Measurements from ENCODE around the gene ST8SIA5.
"Not testable (repeated sequence)": the region's sequence is repeated elsewhere in the genome, so short reads cannot be mapped to it uniquely, and the experiment has no call there.

ST8SIA5 gene, protein sequence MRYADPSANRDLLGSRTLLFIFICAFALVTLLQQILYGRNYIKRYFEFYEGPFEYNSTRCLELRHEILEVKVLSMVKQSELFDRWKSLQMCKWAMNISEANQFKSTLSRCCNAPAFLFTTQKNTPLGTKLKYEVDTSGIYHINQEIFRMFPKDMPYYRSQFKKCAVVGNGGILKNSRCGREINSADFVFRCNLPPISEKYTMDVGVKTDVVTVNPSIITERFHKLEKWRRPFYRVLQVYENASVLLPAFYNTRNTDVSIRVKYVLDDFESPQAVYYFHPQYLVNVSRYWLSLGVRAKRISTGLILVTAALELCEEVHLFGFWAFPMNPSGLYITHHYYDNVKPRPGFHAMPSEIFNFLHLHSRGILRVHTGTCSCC

DNA sequence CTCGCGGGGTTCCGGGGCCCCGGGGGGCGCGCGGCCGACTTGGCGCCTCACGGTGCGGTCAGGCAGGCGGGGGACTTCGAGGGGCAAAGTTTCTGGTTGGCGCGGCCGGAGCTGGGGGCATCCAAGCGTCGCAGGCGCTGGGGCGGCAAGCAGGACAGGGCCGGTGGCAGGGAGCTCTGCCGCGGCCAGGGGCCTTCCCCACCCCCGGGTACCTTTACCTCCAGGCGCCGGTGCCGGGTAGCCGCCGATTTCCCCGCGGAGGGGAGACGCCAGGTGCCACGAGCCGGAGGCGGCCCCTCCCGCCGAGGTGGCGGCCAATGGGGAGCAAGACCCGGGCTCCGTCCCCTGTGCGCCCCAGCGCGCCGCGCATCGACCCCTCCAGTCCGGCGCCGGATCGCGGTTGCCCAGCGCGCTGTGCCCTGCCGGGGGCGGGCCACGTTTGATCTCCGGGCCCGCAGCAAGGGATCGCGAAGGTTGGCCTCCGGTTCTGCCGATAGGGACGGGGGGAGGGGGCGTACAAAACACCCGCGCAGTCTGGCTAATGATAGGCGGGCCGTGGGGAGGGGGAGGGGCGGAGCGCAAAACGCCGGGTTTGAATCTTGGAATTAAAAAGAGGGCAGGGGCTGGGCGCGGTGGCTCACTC is at the start of gene ST8SIA5:
Gene ST8SIA5 (minus strand): TSS at position 495 of the 643 bp plus-strand sequence. CDS start 545 bp downstream, outside the sequence.
- no peaks in the 10 kb centered on the region for H4K20me1 ChIP-seq
- peak within 1 kb of the TSS; percentile 77 to 97 (median 84) for H3K4me2 ChIP-seq
- peaks cover 0 to 8% (median 0%) of the 10 kb centered on the region in 11 experiments; a peak in 6 of 22 replicates for H3K27me3 ChIP-seq
- TF ChIP-seq Cebpa-rat (IDR thresholded peaks at IDR 0.05): no peak
- H3K4me3 ChIP-seq: peak within 1 kb of the TSS; percentile 54 to 73 (median 66)
- H3K9ac ChIP-seq: peak within 1 kb of the TSS; percentile 45 to 80 (median 76); a peak in 21 of 22 replicates
- peaks cover 8 to 33% (median 23%) of the 10 kb centered on the region in 11 experiments; a peak in 20 of 22 replicates for H3K9me3 ChIP-seq (replicated peaks in 1 of 11)
- peaks cover 0 to 4% (median 0%) of the 10 kb centered on the region in 11 experiments; a peak in 1 of 22 replicates for H3K36me3 ChIP-seq
- peak within 1 kb of the TSS in 10 of 11 experiments; percentile 12 to 86 (median 75); a peak in 18 of 22 replicates for H3K27ac ChIP-seq
- peaks cover 28 to 45% (median 35%) of the 10 kb centered on the region in 10 experiments for H3K4me1 ChIP-seq

DNA sequence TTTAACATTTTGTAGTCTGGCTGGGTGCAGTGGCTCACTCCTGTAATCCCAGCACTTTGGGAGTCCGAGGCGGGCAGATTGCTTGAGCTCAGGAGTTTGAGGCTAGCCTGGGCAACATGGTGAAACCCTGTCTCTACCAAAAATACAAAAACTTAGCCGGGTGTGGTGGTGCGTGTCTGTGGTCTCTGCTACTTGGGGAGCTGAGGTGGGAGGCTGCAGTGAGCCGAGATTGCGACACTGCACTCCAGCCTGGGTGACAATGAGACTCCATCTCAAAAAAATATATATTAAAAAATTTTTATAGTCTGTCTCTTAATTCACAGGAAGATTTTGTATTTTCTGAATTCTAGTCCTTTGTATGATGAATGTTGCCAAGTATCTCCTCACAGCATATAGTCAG is 39.1 kb upstream of the ST8SIA5 start:
- not testable (repeated sequence) for H3K4me3 ChIP-seq, H3K36me3 ChIP-seq, H3K27me3 ChIP-seq, H4K20me1 ChIP-seq
- Histone ChIP-seq H3K4me1 (peaks cover 4 to 40% (median 36%) of the 10 kb centered on the region in 10 experiments; a peak in 18 of 20 replicates), H3K9me3 (replicated peaks in 1 of 11) (peaks cover 0 to 10% (median 2%) of the 10 kb centered on the region in 11 experiments; a peak in 9 of 22 replicates), H3K9ac (peak overlapping the region in 6 of 11 experiments; percentile 3 to 44 (median 34); a peak in 6 of 22 replicates), H3K4me2 (peak overlapping the region; percentile 8 to 80 (median 70); a peak in 21 of 22 replicates), H3K27ac (peak overlapping the region in 8 of 11 experiments; percentile 22 to 70 (median 64); a peak in 14 of 22 replicates)
- TF ChIP-seq Cebpa-rat (IDR thresholded peaks at IDR 0.05): peak in 8 of 11 experiments; percentile 65 to 96 (median 80); a peak in 15 of 22 replicates

DNA sequence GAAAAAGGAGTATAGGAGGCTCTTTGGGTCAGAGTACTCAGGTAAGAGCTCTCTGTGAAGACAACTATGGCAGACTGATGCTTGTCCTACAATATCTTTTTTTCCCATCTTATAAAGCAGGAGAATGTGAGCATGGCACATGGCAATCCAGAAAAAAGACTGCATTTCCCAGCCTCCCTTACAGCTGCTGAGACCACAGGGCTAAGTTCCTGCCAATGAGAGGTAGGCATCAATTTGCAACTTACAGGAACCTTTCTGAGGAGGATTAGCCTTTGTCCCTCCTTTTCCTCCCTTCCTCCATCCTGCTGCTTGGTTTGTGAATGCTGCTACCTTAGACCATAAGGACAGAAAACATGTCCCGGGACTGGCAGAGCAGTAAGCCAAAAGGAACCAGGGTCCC is 37.8 kb upstream of the ST8SIA5 start:
- no peak for TF ChIP-seq Cebpa-rat (IDR thresholded peaks at IDR 0.05)
- Histone ChIP-seq H3K27me3 (no peaks in the 10 kb centered on the region), H3K4me2 (peak overlapping the region in 9 of 11 experiments; percentile 8 to 80 (median 70); a peak in 16 of 22 replicates), H3K27ac (peak overlapping the region in 4 of 11 experiments; percentile 0 to 70 (median 64); a peak in 5 of 22 replicates), H3K9me3 (replicated peaks in 1 of 11) (peaks cover 0 to 20% (median 13%) of the 10 kb centered on the region in 11 experiments; a peak in 17 of 22 replicates), H3K9ac (no peak overlapping the region), H3K4me3 (no peak overlapping the region), H3K4me1 (peaks cover 4 to 40% (median 36%) of the 10 kb centered on the region in 10 experiments; a peak in 18 of 20 replicates), H4K20me1 (no peaks in the 10 kb centered on the region), H3K36me3 (peaks cover 0 to 8% (median 0%) of the 10 kb centered on the region in 11 experiments; a peak in 2 of 22 replicates)

DNA sequence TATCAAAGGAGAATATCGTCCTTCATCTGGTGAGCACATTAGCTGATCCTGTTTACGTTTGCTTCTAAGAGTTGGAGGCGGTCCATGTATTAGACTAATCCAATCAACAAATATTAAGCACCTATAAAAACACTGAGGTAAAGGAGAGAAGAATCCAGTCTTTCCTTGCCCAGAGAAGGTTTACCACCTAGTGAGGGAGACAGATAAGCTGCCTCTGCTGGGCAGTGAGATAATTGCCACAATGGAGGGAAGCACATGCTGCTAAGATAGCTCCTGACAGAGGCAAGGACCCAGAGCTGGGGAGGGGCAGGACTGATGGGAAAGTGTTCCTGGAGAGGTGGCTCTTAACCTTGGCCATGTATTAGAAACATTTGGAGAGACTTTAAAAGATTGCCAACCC is 36.7 kb upstream of the ST8SIA5 start:
- Histone ChIP-seq H3K36me3 (peaks cover 0 to 8% (median 0%) of the 10 kb centered on the region in 11 experiments; a peak in 2 of 22 replicates), H3K9me3 (replicated peaks in 1 of 11) (peaks cover 0 to 21% (median 16%) of the 10 kb centered on the region in 11 experiments; a peak in 17 of 22 replicates), H3K27me3 (no peaks in the 10 kb centered on the region), H4K20me1 (no peaks in the 10 kb centered on the region), H3K4me1 (peaks cover 4 to 40% (median 36%) of the 10 kb centered on the region in 10 experiments; a peak in 18 of 20 replicates), H3K9ac (no peak overlapping the region), H3K4me2 (peak overlapping the region in 8 of 11 experiments; percentile 62 to 80 (median 72); a peak in 15 of 22 replicates), H3K4me3 (no peak overlapping the region), H3K27ac (peak overlapping the region in 2 of 11 experiments; percentile 13 to 68; a peak in 2 of 22 replicates)
- no peak for TF ChIP-seq Cebpa-rat (IDR thresholded peaks at IDR 0.05)

DNA sequence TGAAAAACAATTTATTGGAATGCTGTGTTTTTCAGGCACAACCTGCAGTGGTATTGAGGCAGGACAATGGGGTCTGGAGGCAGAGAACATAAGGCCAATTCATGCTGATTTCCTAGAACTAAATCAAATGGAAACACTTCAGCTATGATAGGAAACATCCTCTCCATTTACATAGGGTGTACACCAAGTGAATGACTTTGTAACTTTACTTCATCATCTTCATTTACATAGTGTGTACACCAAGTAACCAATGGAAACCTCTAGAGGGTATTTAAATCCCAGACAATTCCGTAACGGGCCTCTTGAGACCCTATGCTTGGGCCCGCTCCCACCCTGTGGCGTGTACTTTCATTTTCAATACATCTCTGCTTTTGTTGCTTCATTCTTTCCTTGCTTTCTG is 32.2 kb upstream of the ST8SIA5 start:
- H3K9ac ChIP-seq: no peak overlapping the region
- no peak overlapping the region for H3K4me3 ChIP-seq
- peaks cover 28 to 49% (median 42%) of the 10 kb centered on the region in 11 experiments for H3K9me3 ChIP-seq (replicated peaks in 1 of 11)
- H3K4me2 ChIP-seq: no peak overlapping the region
- no peak for TF ChIP-seq Cebpa-rat (IDR thresholded peaks at IDR 0.05)
- H3K27ac ChIP-seq: no peak overlapping the region
- no peaks in the 10 kb centered on the region for H3K27me3 ChIP-seq
- peaks cover 0 to 15% (median 0%) of the 10 kb centered on the region in 11 experiments; a peak in 7 of 22 replicates for H3K36me3 ChIP-seq
- no peaks in the 10 kb centered on the region for H4K20me1 ChIP-seq
- peaks cover 0 to 10% (median 8%) of the 10 kb centered on the region in 10 experiments; a peak in 14 of 20 replicates for H3K4me1 ChIP-seq

DNA sequence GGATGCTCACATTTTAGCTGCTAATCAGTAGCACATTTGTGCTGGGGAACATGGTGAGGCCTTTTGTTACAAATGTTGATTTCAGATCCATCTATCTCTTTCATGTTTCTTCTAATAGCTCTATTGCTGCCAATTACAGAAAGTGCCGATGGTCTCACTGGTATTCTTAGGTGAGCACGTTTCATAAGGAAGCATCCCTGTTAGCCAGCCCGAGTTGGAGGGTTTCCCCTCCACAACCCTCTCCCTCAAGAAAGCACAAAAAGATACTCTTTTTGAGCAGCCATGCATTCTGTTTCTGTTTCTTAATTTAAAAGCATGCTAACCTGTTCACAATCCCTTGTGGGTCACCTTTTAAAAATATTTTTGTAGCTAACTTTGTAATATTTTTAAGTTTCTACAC is 30.8 kb upstream of the ST8SIA5 start:
- Histone ChIP-seq H3K27me3 (no peaks in the 10 kb centered on the region), H3K4me2 (no peak overlapping the region), H3K4me1 (no peaks in the 10 kb centered on the region), H3K9me3 (replicated peaks in 1 of 11) (peaks cover 33 to 55% (median 48%) of the 10 kb centered on the region in 11 experiments), H3K27ac (no peak overlapping the region), H3K4me3 (no peak overlapping the region), H3K9ac (no peak overlapping the region), H4K20me1 (no peaks in the 10 kb centered on the region), H3K36me3 (peaks cover 0 to 15% (median 0%) of the 10 kb centered on the region in 11 experiments; a peak in 7 of 22 replicates)
- TF ChIP-seq Cebpa-rat (IDR thresholded peaks at IDR 0.05): no peak

DNA sequence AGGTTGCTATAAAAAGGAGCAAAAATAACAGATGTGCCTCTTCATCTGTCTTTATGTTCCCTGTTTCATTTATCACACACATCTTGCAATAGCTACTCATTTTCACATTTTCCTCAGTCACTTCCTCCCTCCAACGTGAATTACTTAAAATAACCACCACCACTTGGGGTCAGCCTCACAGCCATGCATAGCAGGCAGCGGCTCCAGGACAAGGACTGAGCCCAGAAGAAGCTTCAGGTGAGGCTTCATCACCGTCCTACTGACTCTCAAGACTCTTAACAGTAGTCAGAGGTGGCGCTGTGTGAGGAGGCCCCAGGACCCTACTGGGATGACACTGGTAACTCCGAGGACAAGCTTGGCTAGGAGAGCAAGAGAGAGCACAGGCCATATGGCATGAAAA is 15.5 kb upstream of the ST8SIA5 start:
- Histone ChIP-seq H3K9ac (peak overlapping the region in 9 of 11 experiments; percentile 39 to 74 (median 61); a peak in 15 of 22 replicates), H3K27ac (peak overlapping the region in 9 of 11 experiments; percentile 44 to 83 (median 77); a peak in 18 of 22 replicates), H3K27me3 (peaks cover 0 to 15% (median 0%) of the 10 kb centered on the region in 11 experiments; a peak in 2 of 22 replicates), H3K4me1 (peaks cover 40 to 58% (median 46%) of the 10 kb centered on the region in 10 experiments), H3K36me3 (no peaks in the 10 kb centered on the region), H4K20me1 (peaks cover 0 to 8% (median 0%) of the 10 kb centered on the region in 11 experiments; a peak in 1 of 22 replicates), H3K4me3 (no peak overlapping the region), H3K9me3 (replicated peaks in 1 of 11) (peaks cover 0 to 9% (median 4%) of the 10 kb centered on the region in 11 experiments; a peak in 6 of 22 replicates), H3K4me2 (peak overlapping the region; percentile 68 to 90 (median 83))
- TF ChIP-seq Cebpa-rat (IDR thresholded peaks at IDR 0.05): no peak

DNA sequence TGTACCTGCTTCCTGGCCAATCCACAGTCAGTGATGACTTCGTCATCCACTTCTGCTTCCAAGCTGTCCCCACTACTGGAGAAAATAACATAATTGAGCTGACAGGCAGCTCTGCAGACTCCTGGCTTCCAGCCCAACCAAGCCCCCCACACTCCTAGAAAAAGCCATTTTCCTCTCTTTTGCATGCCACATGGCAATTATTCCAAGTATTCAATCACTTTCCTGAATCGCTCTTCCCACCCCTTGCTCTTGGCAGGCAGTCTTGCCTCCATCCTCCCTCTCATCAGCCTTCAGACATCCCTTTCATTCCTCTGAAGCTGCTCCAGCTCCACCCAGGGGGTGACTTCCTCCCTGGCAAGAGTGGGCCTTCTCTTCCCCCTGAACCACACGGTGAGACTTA is 14.3 kb upstream of the ST8SIA5 start:
- H3K27ac ChIP-seq: peak overlapping the region in 9 of 11 experiments; percentile 44 to 83 (median 77); a peak in 17 of 22 replicates
- peak overlapping the region in 9 of 11 experiments; percentile 39 to 74 (median 61); a peak in 12 of 22 replicates for H3K9ac ChIP-seq
- no peaks in the 10 kb centered on the region for H3K9me3 ChIP-seq (replicated peaks in 1 of 11)
- H3K4me2 ChIP-seq: peak overlapping the region; percentile 68 to 90 (median 83)
- peaks cover 0 to 8% (median 0%) of the 10 kb centered on the region in 11 experiments; a peak in 1 of 22 replicates for H4K20me1 ChIP-seq
- no peak for TF ChIP-seq Cebpa-rat (IDR thresholded peaks at IDR 0.05)
- no peak overlapping the region; a peak in 2 of 20 replicates for H3K4me3 ChIP-seq
- no peaks in the 10 kb centered on the region for H3K36me3 ChIP-seq
- peaks cover 40 to 65% (median 46%) of the 10 kb centered on the region in 10 experiments for H3K4me1 ChIP-seq
- H3K27me3 ChIP-seq: peaks cover 0 to 16% (median 0%) of the 10 kb centered on the region in 11 experiments; a peak in 2 of 22 replicates

Data from BLaER1 treated with 17β-estradiol and CSF1 and Interleukin-3, amounts not matched to agents 10 nM and 100 nM (cell line).